Measurements from ENCODE around the gene CUEDC2.

CUEDC2 gene, protein sequence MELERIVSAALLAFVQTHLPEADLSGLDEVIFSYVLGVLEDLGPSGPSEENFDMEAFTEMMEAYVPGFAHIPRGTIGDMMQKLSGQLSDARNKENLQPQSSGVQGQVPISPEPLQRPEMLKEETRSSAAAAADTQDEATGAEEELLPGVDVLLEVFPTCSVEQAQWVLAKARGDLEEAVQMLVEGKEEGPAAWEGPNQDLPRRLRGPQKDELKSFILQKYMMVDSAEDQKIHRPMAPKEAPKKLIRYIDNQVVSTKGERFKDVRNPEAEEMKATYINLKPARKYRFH

DNA sequence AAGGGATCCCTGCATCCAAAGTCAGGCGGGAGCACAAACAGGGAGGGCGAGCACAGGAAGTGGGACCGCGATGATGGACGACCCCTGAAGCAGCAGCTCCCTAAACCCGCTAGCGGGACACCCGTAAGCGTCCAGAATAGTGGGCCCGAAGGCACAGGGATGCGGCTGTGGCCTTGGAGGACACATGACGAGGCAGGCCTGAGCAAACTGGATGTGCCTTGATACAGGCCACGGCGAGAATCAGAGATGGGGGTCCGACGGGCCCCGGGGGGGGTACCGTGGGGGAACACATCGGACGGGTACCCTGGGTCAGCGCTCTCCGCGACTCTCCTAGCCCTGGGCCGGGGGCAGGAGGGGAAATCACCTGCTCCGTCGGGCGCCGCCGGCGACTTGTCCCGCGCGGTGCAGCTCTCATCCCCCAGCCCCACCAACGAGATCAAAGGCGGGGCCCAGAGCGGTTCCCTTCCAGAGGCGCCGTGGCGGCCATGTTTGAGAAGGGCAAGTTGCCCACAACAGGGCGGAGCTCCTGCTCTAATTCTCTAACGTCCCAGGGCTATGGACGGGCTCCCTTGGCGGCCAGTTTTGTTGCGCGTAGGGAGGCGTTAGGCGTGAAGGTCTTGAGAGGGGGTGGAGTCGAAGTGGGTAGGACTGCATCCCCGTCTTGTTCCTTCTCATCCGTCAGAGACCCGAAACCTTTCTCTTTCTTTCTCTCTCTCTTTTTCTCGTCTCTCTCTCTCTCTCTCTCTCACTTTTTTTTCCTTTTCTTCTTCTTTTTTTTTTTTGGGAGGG lies at the start of gene CUEDC2:
CUEDC2 (minus strand) TSS at position 413 of the 789 bp plus-strand sequence. CDS start 7,386 bp downstream, outside the sequence.
- peak; percentile 95 for DNase-seq

DNA sequence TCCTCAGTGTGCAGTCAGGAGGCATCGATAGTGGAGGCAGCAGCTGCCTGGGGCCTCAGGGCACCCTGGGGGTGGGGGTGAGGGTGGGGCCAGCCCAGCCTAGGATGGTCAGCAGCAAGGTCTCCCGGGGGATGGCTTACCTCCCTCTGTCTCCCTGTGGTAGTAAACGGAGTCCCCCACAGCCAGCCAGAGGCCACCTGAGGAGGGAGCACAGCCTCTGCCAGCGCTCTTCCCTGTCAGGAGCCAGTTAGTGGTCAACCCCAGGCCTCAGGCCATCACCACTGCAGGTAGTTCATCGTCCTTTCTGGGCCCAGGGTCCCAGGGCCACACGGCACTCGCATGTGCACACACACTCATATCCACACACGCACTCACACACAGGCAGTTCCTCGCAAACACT lies 48.0 kb upstream of the CUEDC2 start:
- DNase-seq: no peak

DNA sequence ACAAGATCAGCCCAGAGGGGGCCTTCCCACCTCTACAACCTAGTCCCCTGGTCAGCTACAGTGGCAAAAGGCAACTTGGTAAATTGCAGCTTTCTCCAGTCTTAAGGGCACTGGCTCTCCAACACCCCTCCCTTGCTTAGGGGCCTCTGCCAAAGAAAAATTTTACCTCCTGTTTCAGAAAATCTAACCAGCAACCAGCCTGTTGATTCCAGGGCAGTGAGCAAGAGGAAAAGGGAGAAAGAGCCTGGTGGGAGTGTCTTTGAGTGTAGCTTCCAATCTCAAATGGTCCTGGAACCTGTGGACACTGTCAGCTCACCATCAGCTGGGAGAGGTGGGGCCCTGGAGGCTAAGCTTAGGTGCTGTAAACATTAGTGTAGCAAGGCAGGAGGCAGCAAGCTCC lies 47.3 kb upstream of the CUEDC2 start:
- DNase-seq: no peak

DNA sequence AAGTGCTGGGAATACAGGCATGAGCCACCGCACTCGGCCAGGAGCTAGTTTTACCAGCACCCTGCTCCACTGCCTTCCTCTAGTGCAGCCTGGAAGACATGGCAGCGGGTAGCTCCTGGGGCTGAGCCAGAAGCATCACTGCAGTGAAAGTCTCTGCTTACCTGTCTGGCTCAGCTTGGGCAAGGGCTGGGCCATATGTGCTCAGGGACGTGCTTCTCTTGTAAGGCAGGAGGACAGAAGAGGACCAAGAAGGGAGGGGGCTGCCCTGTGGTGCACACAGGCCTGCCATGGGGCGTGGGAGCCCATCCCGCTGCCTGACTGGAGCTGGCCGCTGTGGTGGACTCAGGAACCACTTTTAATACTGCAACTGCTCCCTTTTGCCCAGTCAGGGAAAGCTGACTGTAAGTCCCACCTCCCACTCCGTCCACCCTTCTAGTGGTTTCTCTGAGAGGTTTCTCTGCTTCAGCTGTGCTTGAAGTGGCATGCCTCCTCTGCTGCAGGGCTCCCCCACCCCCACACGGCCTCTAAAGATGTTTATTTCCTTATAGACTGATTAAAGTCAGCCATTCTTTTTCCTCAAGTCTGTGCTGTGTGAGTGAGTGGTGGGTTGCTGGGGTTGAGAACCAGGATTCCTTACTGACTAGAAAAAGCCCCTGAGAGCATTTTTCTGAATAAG lies 44.2 kb upstream of the CUEDC2 start:
- DNase-seq: no peak

DNA sequence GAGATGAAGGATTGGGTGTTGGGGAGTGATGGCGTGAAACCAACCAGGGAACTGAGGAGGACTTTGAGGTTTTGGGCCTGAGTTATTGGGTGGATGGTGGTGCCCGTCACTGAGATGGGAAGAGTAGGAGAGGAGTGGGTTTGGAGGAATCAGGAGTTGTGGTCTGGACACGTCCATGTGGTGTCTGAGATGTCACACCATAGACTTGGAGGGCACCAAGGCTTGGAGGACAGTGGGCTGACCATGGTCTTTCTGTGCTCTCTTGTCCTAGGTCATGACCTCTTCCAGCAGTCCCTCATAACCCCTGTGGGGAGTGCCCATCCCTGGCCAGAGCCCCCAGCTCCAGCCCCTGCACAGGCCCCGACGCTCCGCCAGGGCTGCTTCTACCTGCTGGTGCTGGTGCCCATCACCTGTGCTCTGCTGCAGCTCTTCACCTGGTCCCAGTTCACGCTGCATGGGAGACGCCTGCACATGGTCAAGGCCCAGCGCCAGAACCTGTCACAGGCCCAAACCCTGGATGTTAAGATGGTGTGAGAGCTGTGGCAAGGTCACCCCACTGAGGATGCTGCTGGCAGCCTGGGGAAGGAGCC lies 43.2 kb upstream of the CUEDC2 start:
- DNase-seq: no peak

DNA sequence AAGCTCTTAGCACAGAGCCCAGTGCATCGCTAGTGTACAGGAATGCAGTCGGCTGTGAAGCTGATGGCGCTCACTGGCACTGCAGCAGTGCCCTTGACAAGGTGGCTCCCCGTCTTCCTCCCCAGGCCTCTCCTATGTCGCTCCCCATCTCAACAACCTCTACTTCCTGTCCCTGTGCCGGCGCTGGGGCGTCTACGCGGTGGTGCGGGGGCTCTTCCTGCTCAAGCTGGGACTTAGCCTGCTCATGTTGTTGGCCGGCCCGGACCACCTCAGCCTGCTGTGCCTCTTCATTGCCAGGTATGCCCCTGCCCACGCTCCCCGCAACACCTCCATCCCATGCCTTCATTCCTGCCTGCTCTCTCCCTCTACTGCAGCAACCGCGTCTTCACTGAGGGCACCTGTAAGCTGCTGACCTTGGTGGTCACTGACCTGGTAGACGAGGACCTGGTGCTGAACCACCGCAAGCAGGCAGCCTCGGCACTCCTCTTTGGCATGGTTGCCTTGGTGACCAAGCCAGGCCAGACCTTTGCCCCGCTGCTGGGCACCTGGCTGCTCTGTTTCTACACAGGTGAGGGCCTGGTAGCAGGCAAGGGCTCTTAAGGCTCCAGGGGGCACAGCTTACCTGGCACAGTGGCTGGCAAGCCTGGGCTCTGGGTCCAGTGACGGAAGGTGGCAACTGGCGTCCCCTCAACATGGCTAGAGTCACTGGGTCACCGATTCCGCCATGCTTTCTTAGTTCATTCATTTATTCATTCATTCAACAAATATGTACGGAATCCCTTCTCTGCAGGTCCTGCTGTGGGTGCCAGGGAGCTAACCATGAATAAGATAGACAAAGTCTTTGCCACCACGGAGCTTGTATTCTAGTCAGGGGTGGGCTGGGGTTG lies 41.3 kb upstream of the CUEDC2 start:
- DNase-seq: peak; percentile 26

DNA sequence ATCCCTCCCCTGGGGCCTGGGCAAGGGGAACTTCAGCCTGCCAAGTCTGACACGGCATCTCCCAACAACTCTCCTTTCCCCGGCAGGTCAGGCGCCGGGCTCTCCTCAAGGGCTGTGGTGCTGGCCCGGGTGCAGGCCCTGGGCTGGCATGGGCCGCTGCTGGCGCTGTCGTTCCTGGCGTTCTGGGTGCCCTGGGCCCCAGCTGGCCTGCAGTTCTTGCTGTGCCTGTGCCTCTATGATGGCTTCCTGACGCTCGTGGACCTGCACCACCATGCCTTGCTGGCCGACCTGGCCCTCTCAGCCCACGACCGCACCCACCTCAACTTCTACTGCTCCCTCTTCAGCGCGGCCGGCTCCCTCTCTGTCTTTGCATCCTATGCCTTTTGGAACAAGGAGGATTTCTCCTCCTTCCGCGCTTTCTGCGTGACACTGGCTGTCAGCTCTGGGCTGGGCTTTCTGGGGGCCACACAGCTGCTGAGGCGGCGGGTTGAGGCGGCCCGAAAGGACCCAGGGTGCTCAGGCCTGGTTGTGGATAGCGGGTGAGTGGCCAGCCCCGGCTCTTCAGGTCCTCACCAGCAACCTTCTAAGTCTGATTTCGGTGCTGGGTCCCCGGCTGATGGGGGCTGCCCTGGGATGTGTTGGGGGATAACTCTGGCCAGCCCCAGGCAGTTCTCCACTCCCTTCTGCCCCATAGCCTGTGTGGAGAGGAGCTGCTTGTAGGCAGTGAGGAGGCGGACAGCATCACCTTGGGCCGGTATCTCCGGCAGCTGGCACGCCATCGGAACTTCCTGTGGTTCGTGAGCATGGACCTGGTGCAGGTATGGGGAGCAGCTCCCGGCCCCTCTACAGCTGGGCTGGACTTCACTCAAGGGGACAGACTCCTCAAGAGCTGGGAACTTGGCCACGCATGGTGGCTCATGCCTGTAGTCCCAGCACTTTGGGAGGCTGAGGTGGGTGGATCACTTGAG lies 38.5 kb upstream of the CUEDC2 start:
- DNase-seq: no peak

DNA sequence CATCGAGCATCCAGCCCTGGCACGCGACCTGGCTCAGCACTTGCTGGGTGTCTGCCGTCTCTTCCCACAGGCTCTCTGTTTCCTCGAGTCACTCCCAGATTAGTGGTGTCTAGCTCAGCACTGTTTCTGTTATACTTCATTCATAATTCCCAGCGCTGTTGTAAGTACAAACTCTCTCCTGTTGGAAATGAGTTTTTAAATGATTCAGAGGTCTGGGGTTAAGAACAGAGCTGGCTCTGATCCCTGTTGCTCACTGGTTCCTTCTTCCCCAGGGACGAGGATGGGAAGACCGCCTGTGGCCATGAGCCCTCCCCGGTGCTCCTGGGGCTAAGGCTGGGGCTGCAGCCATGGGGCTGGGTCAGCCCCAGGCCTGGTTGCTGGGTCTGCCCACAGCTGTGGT lies 36.3 kb upstream of the CUEDC2 start:
- no peak for DNase-seq

DNA sequence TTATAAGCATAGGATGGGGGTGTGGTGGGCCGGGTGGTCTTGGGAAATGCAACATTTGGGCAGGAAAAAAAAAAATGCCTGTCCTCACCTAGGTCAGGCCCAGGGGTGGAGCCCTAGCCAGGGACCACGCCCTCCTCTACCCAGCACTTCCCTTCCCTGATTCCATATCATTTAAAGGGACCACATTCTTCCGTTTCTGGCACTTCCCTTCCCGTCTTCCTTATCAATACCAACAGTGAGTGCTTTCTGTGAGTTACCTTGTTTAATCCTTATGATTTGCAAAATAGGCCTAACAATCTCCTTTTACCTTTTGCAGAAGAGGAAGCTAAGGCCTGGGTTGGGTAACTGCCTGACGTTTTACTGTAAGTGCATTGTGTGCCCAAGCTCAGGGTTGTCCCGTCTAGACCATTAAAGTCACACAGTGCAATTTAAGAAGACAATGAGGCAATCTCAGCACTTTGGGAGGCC lies 35.6 kb upstream of the CUEDC2 start:
- no peak for DNase-seq

DNA sequence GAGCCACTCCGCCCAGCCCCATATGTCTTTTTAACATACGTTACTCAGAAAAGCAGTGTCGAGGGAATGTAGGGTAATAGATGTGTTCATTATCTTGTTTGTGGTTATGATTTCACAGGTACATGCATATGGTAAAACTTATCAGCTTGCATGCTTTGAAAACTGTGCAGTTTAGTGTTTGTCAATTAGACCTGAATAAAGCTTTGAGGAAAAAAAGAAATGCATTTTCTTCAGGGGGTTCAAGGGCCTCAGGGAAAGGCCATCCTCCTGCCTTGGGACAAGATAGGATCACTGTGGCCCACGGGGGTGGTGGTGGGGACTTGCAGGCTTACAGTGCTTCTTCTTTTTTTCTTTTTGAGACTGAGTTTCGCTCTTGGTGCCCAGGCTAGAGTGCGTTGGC lies 34.9 kb upstream of the CUEDC2 start:
- no peak for DNase-seq

DNA sequence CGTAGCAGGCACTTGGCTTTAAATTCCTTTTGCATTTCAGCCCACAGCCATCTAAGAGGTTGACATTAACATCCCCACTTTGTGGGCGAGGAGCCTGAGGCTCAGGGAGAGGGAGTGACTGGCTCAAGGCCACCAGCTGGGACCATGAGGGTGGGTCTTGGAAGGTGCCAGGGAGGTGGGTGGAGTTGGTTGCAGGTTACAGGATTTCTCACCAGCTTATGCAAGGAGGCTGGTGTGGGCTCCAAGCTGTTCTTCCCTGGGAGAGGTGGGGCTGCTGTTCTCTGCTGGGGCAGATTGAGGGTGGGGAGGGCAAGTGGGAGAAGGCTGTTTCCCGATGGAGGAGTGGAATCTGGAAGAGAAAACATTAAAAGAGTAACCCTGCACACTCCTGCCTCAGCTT lies 33.1 kb upstream of the CUEDC2 start:
- DNase-seq: no peak

DNA sequence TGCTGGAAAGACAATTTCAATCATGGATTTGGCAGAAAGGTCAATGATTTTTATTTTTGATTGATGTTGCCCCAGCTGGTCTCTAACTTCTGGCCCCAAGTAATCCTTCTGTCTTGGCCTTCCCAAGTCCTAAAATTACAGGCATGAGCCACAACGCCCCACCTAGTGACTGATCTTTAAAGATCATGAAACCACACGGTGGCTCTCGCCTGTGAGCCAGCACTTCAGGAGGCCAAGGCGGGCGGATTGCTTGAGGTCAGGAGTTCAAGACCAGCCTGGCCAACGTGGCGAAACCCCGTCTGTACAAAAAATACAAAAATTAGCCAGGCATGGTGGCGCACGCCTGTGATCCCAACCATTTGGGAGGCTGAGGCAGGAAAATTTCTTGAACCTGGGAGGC lies 31.6 kb upstream of the CUEDC2 start:
- no peak for DNase-seq

DNA sequence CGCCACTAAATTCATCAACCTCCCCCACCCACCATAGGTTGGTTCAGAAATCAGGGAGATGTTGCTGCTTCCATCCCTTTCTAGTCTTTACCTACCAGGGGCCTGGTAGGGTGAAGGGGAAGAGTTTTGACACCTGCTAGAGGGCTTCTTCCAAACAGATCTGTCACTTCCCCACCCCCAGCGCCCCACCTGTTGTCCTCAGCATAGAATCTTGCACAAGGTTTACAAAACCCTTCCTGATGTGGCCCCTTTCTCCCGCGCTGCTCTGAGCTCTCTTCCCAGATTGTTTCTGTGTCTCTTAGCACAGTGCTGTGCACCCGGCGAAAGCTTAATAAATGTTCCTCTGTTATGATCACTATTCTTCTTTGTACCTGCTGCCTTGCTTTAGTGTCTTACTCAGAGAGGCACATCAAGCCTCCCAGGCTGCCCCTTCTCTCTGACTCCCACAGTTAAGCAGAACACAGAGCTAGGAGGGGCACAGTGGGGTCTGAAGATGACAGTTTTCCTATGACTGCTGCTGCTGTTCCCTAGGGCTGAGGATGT lies 30.2 kb upstream of the CUEDC2 start:
- DNase-seq: no peak

DNA sequence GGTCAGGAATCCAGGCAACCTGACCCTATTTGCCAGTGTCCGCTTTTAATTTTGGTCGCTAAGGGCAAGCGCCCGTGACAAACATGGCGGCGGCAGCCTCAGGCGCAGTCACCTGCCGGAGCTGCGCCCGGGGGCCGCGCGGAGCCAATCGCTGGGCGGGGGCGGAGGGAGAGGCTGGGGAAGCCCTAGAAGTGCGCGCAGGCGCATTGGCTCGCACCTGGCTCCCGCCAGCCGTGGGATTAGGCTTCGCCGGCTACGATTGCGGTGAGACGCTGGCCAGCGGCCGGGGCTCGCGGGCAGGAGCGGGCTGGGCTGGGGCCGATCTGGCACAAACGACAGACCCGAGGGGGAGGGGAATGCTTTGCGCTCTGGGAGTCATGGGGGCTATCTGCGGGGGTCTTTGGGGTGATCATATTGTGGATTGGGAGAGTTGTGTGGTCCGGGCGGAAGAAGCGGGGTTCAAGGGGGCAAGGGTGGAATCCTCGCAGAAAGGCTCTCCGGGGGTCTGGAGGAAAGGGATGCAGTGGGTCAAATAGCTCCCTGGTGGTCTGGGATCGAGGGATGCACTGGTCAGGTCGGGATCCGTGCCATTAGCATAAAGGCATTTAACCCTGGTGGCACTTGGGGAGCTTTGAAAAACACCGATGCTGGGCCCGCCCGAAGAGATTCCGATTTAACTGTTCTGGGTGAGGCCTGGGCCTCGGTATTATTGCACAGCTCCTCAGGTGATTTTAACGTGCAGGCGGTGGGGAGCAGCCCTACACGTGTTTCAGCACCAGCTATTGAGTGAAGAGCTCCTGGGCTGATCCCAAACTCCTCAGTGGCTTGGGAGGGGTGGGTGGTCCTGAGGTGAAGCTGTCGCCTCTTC lies 29.0 kb upstream of the CUEDC2 start:
- DNase-seq: peak; percentile 96

DNA sequence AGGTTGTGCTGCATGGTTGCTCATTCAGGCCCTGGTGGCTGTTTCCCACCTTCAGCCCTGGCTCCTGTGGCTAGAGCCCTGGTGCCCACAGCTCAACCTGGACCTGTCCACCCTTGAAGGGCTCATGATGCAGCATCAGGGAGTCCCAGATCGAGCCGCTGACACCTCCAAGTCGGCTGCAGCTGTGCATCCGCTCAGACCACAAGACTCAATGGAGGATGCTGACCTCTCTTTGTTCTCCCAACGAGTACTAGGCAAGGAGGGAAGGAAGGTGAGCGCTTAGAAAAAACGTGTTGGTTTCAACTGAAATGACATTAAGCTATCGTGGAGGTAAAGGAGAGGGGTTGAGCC lies 28.4 kb upstream of the CUEDC2 start:
- DNase-seq: no peak

DNA sequence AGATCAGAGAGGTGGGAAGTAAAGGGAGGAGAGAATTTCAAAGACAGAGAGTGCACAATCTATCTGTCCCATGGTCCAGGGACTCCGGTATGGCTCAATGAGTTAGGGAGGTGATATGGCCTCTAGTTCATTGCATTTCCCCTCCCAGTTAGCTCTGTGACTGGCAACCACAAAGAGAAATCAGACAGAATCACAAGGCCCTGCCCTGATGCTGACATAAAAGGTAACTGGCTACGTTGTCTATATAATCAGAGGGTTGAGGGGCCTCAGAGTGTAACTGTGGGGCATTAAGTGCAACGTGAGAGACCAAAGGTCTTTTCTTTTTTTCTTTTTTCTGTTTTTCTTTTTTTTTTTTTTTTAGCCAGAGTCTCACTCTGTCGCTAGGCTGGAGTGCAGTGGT lies 26.3 kb upstream of the CUEDC2 start:
- DNase-seq: no peak

DNA sequence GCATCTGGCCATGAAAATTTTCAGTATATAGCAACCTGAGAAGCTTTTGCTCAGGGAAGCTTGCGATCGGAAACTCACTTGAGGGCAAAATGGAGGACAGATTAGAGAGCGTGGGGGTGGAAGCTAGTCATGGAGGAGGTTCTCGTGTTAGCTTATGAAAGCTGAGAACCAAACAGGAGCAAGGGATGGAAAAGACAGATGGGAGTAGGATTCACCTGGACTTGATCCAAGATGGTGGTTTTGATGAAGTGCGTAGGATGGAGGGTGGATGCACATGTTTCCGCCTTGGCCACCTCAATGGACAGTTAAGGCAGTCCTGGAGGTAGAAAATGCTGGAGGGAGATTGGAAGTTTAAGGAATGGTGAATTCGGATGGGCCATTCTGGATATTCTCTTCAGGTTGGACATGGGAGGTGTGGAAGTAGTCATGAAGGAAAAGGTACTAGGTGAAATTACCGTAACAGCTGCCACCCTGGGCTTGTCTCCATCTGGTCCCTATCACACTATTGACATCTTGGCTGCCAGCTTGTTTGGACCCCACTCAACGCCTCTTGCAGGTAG lies 25.3 kb upstream of the CUEDC2 start:
- DNase-seq: no peak

DNA sequence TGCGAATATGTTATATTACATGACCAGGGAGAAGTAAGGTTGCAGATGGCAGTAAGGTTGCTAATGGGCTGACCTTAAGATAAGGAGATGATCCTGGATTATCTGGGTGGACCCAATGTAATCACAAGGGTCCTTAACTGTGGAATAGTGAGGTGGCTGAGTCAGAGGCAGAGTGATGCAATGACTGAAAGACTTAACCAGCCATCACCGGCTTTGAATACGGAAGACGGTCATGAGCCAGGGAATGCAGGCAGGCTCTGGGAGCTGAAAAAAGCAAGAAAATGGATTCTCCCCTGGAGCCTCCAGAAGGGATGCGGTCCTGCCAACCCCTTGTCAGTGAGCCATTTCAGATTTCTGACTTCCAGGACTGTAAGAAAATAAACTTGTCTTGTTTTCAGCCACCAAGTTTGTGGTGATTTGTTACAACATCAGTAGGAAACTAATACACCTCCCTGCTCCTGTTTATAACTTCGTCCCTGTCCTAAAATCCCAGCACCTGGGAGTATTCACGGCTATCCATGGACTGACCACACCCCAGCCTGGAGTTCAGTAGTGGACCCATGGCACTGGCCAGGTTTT lies 23.6 kb upstream of the CUEDC2 start:
- DNase-seq: no peak
